HT-29 (cell line): ENCODE results near the gene KLHDC7B. TPM values are rescaled to one million over a fixed set of nuclear protein-coding genes. Genes with fewer than 3 reads are reported as not detected.

Experiments
- DNase-seq: peaks from one replicate; pipeline ENCODE4 v3.0.0-alpha.2; 2015; ENCODE audit warnings: low spot score
- total RNA-seq: library from RNA; depleted of rRNA; stranded (reverse); fragments of >200 nt; shearing (Covaris generic); gene quantifications from 2 replicates; pipeline ENCODE4 v1.2.3, GENCODE V29; 2014

Gene KLHDC7B
- total RNA-seq, 1 experiment from 2014 or later = not detected

GRCh38 chr22:50572965-50573364, 27.3 kb downstream of the KLHDC7B start:
- no peak for DNase-seq

GRCh38 chr22:50573491-50574382, 28.0 kb downstream of the KLHDC7B start:
- DNase-seq = no peak

GRCh38 chr22:50574383-50574755, 28.7 kb downstream of the KLHDC7B start:
- no peak for DNase-seq

GRCh38 chr22:50575426-50575941, 29.8 kb downstream of the KLHDC7B start:
- no peak for DNase-seq

- peak; percentile 57 for DNase-seq
Observed at GRCh38 chr22:50576070-50576469, 30.4 kb downstream of the KLHDC7B start.

- no peak for DNase-seq
Observed at GRCh38 chr22:50576806-50577696, 31.4 kb downstream of the KLHDC7B start.

- no peak for DNase-seq
Observed at GRCh38 chr22:50577697-50577986, 31.9 kb downstream of the KLHDC7B start.

GRCh38 chr22:50577987-50578775, 32.5 kb downstream of the KLHDC7B start, which contains the start of gene CPT1B:
Gene CPT1B, minus strand, starts transcription at chr22:50578427. Its CDS starts 512 bp downstream, at chr22:50577915.
- DNase-seq = no peak

GRCh38 chr22:50578776-50579310, 33.1 kb downstream of the KLHDC7B start:
- no peak for DNase-seq

- DNase-seq = no peak
Observed at GRCh38 chr22:50579752-50580151, 34.1 kb downstream of the KLHDC7B start.

GRCh38 chr22:50581031-50581949, 35.6 kb downstream of the KLHDC7B start:
- no peak for DNase-seq

- no peak for DNase-seq
Observed at GRCh38 chr22:50581950-50582492, 36.3 kb downstream of the KLHDC7B start.

- peak; percentile 91 for DNase-seq
Observed at GRCh38 chr22:50582493-50583293, 37.0 kb downstream of the KLHDC7B start, which contains the start of gene CHKB. Gene CHKB, minus strand, starts transcription at chr22:50582849. Its CDS starts 68 bp downstream, at chr22:50582781.

- DNase-seq = no peak
Observed at GRCh38 chr22:50583294-50583861, 37.7 kb downstream of the KLHDC7B start.

GRCh38 chr22:50584106-50585096, 38.7 kb downstream of the KLHDC7B start:
- DNase-seq = peak; percentile 16

GRCh38 chr22:50585238-50585637, 39.5 kb downstream of the KLHDC7B start:
- DNase-seq = no peak

GRCh38 chr22:50585781-50586180, 40.1 kb downstream of the KLHDC7B start:
- DNase-seq = no peak
